ENCODE data around the gene PDK3.

PDK3 gene

DNA sequence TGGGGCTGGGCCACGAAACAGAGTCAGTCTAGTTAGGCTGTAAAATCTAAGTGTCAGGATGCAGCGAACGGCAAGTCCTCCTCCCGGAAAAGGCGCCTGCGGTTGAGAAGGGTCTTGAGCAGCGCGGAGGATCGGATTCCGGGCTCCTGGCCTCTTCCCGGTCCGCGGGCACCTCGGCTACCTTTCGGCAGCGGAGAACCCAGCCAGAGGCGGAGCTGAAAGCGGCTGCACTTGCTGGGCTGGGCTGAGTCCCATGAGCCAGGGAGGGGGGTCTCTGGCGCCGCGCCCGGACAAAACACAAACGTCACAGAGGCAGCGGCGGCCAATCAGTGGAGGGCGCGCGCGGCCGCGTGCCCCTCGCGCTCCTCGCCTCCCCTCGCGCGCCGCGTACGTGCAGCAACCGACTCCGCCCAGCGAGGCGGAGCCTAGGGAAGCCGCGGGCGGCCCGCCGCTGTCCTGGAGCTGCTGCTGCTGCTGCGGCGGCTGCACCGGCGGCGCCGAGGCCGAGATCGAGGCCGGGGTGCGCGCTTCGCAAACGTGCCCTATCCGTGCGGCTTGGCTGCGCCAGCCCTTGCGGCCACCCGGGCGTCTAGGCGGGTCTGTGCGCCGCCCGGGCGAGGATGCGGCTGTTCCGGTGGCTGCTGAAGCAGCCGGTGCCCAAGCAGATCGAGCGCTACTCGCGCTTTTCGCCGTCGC, at the start of gene PDK3:
TSS of gene PDK3 (plus strand) at position 451 of the 696 bp plus-strand sequence. CDS start at position 621, 170 bp downstream.
- peak; percentile 72 to 74 for DNase-seq (ENCODE audit: low read depth in 2 of 2)

DNA sequence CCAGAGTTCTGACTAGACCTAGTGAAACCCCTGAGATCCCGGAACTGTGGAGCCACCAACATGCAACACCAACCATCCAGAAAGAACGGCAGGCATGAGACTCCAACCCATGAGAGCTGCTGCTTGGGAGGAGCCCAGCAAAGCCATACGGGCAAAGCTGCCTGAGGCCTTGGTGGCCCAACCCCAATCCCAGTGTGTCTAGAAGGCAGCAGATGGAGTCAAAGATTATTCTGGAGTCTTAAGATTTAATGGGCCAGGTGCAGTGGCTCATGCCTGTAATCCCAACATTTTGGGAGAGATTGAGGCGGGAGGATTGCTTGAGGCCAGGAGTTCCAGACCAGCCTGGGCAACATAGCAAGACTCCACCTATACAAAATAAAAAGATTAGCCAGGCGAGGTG, 49.2 kb upstream of the PDK3 start:
- no peak for DNase-seq (ENCODE audit: low read depth in 2 of 2)

DNA sequence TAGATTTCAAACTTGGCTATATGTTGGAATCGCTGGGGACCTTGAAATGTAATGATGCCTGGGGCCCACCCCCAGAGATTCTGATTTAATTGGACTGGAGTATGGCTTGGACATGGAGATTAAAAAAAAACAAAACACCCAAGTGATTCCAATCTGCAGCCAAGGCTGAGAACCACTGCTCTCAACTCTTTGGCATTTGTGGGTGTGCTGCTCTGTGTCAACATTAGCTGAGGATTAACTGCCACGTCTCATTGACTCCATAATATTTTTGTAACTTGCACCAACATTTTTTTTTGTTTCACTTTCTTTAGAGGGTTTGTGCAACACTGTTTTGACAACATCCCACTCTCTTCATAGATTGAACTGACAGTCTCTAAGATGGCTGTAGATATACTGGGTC, 41.1 kb upstream of the PDK3 start:
- DNase-seq (ENCODE audit: low read depth in 2 of 2) = no peak

DNA sequence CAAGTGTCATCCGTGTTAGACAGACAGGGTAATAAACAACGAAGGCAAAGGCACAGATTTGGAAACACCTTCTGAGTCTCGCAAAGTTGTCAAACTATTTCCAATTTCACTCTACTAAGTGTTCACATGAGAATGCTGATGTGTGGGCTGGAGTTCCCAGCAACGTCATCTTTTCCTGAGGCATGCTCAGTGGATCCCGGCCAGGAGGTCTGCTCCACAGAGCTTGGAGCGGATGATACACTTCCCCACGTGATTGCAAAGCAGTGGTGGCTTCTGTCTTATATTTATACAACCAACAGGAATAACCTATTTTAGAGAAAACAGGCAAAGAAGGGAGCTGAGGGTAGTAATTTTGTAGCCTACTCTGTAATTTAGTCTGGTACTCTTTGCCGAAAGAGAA, 40.1 kb upstream of the PDK3 start:
- DNase-seq (ENCODE audit: low read depth in 2 of 2) = no peak

DNA sequence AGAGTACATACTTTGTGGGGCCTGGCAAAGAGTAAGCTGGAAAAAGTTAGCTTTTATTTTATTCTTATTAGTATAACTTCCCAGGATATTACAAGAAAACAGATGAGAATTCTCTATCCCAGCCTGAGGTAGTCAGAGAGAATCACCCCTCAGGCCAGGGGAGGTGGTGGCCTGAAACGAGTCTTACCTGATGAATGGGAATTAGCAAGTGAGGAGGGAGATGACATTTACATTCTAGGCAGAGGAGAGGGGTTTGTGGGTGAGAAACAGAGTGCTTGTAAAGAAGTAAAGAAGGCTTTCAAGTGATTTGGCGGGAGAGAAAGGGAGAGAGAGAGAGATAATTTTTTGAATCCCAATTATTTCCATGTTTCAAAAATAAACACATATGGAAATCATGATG, 39.3 kb upstream of the PDK3 start:
- DNase-seq (ENCODE audit: low read depth in 2 of 2) = no peak

DNA sequence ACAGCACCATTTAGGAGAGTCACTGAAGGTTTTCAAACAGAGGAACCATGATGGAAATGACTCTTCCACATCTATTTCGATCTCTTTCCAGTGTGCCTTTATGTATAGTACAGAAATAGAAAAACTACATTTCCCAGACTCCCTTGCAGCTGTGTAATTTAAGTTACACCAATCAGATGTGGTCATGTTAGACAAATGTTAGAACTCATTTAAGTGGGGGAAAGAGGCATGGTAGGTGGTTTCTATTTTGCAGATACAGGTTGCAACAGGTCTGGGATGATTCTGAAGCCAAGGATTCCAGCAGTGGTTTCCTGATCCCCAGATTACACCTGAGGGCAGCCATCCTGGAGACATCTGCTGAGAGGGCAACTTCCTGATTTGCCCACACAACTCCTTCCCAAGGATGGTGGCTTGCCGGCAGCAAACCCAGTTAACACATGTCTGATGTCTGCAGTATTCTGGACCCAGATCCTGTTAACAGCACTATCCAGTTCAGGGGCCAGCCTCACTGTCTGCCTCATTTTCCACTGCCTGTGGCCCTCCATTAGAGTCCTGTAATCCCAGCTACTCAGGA, 38.7 kb upstream of the PDK3 start:
- no peak for DNase-seq (ENCODE audit: low read depth in 2 of 2)

DNA sequence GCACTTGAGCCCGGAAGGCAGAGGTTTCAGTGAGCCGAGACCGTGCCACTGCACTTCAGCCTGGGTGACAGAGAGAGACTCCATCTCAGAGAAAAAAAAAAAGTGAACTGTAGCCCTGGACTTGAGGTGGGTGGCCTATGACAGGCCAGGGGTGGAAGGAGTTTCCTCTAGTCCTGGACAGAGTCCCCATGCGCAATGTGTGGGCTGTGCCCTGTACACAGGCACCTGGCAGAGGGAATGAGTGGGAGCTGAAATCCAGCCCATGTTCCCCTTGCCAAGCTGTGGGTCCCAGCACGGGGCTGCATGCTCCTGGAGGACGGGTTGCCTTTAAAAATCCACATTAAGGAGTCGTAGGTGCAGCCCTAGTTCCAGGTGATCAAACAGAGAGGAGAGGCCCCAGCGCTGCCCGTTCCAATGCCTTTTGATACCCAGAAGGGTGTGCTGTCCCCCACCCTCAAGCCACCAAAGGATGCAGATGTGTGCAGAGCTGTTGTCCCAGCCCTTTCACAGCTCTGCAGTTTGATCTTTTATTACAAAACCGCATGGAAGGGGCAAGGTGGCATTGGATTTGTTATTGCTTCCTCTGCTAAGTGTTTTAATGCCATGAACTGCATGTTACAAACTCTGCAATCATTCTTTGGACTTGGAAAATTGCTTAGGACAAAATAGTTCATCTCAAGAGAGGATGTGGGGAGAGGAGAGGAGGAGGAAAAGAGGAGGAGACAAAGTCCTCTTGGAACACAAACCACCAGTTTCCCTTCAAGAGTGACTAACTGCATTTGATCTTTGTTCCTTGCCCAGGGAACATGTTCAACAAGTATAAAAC, 38.0 kb upstream of the PDK3 start:
- no peak for DNase-seq (ENCODE audit: low read depth in 2 of 2)

DNA sequence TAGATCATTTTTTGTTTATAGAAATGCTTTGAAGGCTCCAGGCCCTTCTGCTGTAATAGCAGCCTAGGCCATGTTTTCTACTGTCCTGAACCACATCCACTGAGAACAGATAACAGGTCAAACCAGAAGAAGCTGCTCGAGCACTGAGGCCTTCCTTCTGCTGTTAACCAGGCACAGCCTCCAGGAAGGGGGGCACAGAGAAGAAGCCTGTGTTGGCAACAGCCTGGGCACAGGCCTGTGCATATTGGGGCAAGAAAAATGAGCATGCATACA, 37.4 kb upstream of the PDK3 start:
- DNase-seq (ENCODE audit: low read depth in 2 of 2) = no peak

DNA sequence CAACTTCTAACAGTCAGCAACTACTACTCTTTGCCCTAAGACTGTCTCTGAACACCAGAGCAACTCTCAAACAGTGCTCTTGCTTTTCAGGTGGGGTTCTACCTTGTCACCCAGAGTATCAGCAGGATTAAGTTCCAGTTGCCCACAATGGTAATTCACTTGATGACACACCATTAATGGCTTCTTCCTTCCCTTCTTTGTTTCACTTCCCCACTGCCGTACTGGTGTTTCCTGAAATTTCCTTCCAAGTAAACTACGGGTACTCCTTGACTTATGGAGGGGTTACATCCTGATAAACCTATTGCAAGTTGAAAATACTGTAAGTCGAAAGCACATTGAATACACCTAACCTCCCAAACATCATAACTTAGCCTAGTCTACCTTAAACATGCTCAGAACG, 36.6 kb upstream of the PDK3 start:
- DNase-seq (ENCODE audit: low read depth in 2 of 2) = no peak

DNA sequence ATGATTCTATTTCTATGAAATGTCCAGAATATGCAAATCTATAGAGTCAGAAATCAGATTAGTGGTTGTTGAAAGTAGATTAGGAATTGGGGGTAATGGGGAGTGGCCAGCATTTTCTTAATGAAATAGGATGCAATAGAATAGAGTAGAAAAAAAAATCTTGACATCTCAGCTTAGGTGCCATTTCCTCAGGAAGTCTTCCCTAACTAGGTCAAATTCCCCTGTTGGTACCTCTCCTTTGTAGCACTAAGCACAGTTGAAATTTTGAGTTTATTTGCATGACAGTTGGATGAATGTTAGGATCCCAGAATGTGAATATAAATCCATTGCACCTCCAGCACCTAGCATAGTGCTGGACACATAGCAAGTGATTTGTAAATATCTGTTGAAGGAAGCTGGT, 30.0 kb upstream of the PDK3 start:
- no peak for DNase-seq (ENCODE audit: low read depth in 2 of 2)

DNA sequence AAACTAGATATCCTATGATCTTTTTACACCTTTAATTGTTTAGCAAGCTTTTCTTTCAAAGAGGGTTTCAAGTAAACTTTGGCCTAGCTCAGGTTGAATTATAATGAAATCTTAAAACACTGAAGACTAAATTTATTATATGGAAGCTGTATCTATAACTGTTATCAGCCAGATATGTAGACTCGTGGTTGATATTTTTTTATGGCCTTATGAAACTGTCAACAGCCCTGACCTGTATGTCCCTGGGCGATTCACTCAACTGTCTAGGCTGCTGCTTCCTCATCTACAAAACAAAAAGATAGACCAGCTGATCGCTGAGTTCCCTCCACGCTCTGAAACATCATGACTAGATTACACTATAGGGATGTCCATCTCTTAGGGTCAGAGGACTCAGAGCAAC, 21.2 kb upstream of the PDK3 start:
- no peak for DNase-seq (ENCODE audit: low read depth in 2 of 2)

DNA sequence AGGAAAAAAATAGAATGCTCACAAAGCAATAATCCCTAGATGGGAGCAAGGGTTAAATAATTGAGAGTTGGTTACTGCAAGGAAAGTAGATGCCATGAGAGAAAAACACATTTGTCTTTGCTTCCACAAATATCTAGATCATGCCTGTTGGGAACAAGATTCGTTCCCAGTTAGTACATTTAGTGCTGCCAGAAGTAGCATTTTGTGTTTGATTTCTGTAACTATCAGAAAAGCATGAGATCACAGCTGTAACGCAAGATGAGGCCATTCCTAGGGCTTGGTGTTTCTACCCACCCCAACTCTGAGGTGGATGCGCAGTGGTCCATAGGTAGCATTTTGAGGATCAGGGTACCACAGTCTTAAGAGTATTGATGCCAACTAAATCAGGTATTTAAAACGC, 20.4 kb upstream of the PDK3 start:
- no peak for DNase-seq (ENCODE audit: low read depth in 2 of 2)

DNA sequence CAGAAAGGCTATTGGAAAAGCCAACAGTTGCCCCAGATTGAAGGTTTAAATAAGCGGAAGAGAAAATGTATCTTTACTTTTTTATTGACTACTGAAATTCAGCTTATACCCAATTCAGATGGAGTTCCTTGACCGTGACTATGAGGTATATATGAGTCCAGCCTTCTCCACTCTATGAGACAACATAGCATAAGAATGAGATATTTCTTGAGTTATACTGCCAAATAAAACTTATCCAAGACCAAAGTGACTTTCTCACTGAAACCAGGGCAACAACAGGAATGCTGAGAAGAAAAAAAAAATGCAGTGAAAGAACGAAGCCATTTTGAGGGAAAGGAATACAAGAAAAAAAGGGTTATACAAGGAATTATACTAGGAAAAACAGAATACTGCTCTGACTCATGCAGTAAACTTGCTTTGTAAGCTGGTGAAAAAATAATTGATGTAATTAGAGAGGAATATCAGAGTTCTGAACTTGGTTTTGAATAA, 16.3 kb upstream of the PDK3 start:
- DNase-seq (ENCODE audit: low read depth in 2 of 2) = no peak

DNA sequence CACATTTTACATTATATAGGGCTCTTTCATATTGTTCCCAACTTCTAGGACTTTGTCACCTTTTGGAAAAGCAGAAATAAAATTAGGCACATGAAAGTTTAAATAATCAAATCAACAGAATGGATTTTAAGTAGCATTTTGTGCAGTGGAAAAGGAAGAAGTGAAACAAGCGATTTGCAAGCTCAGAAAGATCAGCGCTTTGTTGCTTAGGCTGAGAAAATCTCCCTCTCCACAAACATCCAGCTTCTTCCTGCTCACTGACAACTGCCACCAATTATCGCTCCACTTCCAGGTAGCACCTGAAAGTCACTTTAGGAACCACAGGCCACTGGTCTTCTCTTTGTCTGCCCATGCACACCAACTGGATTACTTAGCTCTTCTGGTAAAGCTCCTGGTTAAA, 2.0 kb upstream of the PDK3 start:
- no peak for DNase-seq (ENCODE audit: low read depth in 2 of 2)

DNA sequence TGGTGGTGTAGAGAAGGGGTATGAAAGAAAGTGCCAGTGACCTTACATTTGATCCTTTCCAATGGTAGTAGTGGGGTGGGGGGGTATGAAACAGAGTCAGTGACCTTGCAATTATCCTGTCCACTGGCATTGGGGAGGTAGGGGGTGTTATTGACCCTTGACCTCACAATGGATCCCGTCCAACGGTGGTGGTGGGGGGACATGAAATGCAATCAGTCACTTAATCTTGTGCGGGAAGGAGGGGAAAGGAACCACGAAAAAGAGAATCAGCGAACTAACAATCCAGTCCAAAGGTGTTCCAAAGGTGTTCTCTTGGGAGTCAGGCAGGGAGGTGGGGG, 619 bp upstream of the PDK3 start:
- DNase-seq (ENCODE audit: low read depth in 2 of 2) = no peak

DNA sequence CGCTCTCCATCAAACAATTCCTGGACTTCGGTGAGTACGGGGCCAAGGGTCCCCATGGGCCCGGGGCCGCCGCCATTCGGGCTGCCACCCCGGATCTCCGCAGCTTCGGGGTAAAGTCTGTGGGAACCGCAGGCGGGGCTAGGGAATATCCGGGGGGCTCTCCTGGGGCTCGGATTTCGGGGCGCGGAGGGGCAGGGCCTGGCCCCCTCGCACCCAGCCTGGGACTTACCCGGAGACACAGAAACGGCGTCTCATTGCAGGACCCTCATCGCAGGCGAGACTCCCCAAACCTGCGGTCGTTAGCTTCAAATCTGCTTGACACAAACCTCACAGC, 413 bp downstream of the PDK3 start:
- no peak for DNase-seq (ENCODE audit: low read depth in 2 of 2)

DNA sequence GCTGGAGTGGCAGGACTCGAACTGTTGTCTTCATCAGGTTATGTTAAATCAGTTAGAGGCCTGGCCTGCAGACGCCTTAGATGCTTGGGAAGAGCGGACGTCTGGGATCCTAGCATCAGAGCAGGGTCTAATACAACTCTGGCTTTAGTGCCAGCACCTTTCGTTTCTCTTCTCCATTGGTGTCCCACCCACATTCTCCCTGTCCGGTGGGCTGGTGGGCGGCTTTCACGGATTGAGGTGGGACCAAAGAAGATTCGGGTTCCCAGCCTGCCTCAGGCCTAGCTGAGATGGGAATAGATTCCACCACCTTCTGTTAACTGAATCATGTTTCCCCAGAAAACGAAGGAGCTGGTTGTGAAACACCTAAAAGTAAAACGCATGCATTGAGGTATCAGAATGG, 939 bp downstream of the PDK3 start:
- DNase-seq (ENCODE audit: low read depth in 2 of 2) = no peak

DNA sequence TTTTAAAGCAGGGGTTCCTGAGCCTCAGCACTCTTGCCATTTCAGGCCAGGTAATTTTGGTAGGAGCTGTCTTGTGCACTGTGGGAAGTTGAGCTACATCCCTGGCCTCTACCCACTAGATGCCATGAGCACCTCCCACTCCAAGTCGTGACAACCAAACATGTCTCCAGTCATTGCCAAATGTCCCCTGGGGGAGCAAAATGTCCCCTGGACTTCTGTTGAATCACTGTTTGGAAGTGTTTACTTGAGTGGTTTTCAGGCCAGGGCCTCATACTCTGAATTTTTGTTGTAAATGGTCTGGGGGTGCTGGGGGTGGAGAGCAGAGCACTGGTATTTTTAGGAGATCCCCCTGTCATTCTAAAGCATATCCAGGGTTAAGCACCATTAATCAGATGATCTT, 3.2 kb downstream of the PDK3 start:
- DNase-seq (ENCODE audit: low read depth in 2 of 2) = no peak

DNA sequence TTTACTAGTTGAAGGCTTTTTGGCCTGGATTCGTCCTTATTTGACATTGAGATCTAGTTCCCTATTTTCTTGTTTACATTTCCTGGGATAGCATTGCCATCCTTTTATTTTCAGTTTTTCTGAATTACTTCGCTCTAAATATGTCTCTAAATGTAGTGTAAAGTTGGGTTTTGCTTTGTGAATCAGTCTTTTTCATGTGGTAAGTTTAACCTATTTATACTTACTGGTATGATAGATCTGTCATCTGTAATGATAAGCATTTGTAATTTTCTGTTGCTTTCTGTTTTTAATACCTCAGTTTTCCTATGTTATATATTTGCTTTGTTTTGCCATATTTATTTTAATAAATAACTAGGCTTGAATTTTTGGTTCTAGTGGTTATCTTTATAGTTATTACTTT, 6.7 kb downstream of the PDK3 start:
- DNase-seq (ENCODE audit: low read depth in 2 of 2) = no peak

DNA sequence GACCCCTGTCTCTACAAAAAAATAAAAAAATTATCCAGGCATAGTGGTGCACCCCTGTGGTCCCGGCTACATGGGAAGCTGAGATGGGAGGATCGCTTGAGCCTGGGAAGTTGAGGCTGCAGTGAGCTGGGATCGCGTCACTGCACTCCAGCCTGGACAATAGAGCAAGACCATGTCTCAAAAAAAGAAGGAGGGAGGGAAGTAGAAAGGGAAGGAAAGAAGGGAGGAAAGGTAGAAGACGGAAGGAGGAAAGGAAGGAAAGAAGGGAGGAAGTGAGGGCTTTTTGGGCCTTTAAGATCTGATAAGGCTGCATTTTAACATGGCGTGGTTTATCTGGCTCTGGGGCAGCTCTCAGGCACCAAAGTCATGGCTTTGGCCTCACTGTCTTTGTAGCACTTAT, 10.4 kb downstream of the PDK3 start:
- DNase-seq (ENCODE audit: low read depth in 2 of 2) = no peak

DNA sequence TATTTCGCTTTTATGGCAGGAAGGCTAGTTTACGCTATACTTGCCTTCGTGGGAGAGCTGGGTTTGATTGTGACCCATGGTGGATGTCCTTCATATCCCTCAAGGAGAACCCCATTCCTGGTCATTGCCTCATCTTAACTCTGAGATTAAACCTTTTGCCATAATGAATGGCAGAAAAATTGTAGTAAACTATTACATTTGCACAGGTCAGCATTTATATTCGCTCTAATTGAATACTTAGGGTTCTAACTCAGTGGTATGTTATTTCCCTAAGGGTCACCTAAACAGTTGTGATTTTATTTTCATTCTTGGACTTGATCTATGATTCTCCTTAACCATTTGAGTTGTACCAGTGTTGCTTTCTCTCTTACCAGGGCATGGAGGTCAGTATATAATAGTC, 13.4 kb downstream of the PDK3 start:
- no peak for DNase-seq (ENCODE audit: low read depth in 2 of 2)

DNA sequence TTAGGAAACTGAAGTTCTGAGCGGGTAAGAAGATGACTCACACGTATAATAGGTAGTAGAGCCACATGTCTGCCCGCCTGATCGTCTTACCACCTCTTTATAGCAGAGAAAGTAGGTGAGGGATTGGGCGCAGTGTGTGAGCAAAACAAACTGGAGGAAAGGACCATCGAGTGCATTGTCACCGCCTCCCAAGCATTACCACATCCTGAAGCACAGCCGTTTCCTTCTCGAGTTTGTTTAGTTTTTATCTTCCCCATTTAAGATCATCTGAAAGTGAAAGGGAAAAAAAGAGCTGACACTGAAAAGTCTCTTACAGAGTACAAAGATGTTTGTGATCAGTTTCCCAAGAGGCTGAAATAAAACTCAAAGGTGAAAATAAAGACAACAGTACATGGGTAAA, 14.8 kb downstream of the PDK3 start:
- DNase-seq (ENCODE audit: low read depth in 2 of 2) = peak; percentile 24 to 47

DNA sequence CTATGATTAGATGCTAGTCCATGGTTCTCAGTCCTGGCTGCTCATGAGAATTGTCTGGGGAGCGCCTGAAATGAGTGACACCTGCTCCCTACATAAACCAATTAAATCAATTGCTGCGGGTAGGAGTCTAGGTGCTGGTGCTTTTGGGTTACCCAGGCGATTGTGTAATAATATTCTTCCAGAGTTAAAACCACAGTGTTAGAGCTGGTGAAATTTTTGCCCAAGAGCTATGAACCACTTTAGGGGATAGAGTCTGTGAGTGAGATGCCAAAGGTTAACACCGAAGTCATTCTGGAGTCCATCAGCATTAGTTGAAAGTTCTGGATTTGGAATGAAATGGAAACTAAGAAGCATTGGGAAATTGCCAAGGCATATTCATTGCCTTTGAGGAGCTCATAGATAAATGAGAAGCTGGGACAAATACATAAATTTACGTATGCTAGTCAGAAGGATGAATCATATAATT, 15.3 kb downstream of the PDK3 start:
- no peak for DNase-seq (ENCODE audit: low read depth in 2 of 2)

All from stimulated activated CD8-positive, alpha-beta memory T cell treated with anti-CD3 and anti-CD28 coated beads, Interleukin-2, amount 100 ng/mL, for 48 hours (primary cell).